ENCODE data around the gene MALAT1.

MALAT1 gene

GRCh38 chr11:65489706-65490320, 9.0 kb upstream of the MALAT1 start:
- H3K36me3 ChIP-seq (ENCODE audit: insufficient read depth, low read length): no peaks in the 10 kb centered on the region
- H3K9me3 ChIP-seq (ENCODE audit: low read length): no peaks in the 10 kb centered on the region
- H3K27ac ChIP-seq (ENCODE audit: low read depth, low read length, poor library complexity, severe bottlenecking): peak overlapping the region; percentile 78
- H3K4me1 ChIP-seq (ENCODE audit: insufficient read depth, low read length, severe bottlenecking): peaks cover 95% of the 10 kb centered on the region
- no peaks in the 10 kb centered on the region for H3K9me2 ChIP-seq (ENCODE audit: low read depth, low read length)
- H3K9ac ChIP-seq (ENCODE audit: low read length): no peak overlapping the region
- no peaks in the 10 kb centered on the region for H3K79me2 ChIP-seq (ENCODE audit: insufficient read depth, low read length)
- no peak overlapping the region for H3K4me3 ChIP-seq (ENCODE audit: low read depth, low read length, poor library complexity, severe bottlenecking)
- no peaks in the 10 kb centered on the region for H3K27me3 ChIP-seq (ENCODE audit: insufficient read depth, low read length)
- H3K4me2 ChIP-seq (ENCODE audit: low read length): no peak overlapping the region
- H2AFZ ChIP-seq (ENCODE audit: low read length): no peak overlapping the region
- TF ChIP-seq EZH2 (IDR thresholded peaks at IDR 0.05; ENCODE audit: borderline replicate concordance, low read length) (no peak), CTCF (IDR thresholded peaks at IDR 0.05; ENCODE audit: low read length) (no peak)
- no peaks in the 10 kb centered on the region for H4K20me1 ChIP-seq (ENCODE audit: insufficient read depth, low read length)
- no peaks in the 10 kb centered on the region; the same call in 1 of the 2 replicates for H3F3A ChIP-seq (ENCODE audit: insufficient read depth, low read length)

GRCh38 chr11:65491163-65491465, 7.7 kb upstream of the MALAT1 start:
- Histone ChIP-seq H3K36me3 (ENCODE audit: insufficient read depth, low read length) (no peaks in the 10 kb centered on the region), H3K9me3 (ENCODE audit: low read length) (no peaks in the 10 kb centered on the region), H3K79me2 (ENCODE audit: insufficient read depth, low read length) (no peaks in the 10 kb centered on the region), H3K9me2 (ENCODE audit: low read depth, low read length) (no peaks in the 10 kb centered on the region), H3K4me3 (ENCODE audit: low read depth, low read length, poor library complexity, severe bottlenecking) (no peak overlapping the region), H2AFZ (ENCODE audit: low read length) (no peak overlapping the region), H3K27me3 (ENCODE audit: insufficient read depth, low read length) (no peaks in the 10 kb centered on the region), H3K27ac (ENCODE audit: low read depth, low read length, poor library complexity, severe bottlenecking) (peak overlapping the region; percentile 83), H4K20me1 (ENCODE audit: insufficient read depth, low read length) (no peaks in the 10 kb centered on the region), H3K4me2 (ENCODE audit: low read length) (peak overlapping the region; percentile 23; the same call in 1 of the 2 replicates), H3K9ac (ENCODE audit: low read length) (peak overlapping the region; percentile 30; the same call in 1 of the 2 replicates), H3F3A (ENCODE audit: insufficient read depth, low read length) (no peaks in the 10 kb centered on the region; the same call in 1 of the 2 replicates), H3K4me1 (ENCODE audit: insufficient read depth, low read length, severe bottlenecking) (peaks cover 92% of the 10 kb centered on the region)
- TF ChIP-seq CTCF (IDR thresholded peaks at IDR 0.05; ENCODE audit: low read length) (no peak), EZH2 (IDR thresholded peaks at IDR 0.05; ENCODE audit: borderline replicate concordance, low read length) (no peak)

GRCh38 chr11:65491614-65492386, 7.0 kb upstream of the MALAT1 start:
- H3K36me3 ChIP-seq (ENCODE audit: insufficient read depth, low read length): no peaks in the 10 kb centered on the region
- no peaks in the 10 kb centered on the region for H3K9me3 ChIP-seq (ENCODE audit: low read length)
- no peaks in the 10 kb centered on the region; the same call in 1 of the 2 replicates for H3F3A ChIP-seq (ENCODE audit: insufficient read depth, low read length)
- no peaks in the 10 kb centered on the region for H3K9me2 ChIP-seq (ENCODE audit: low read depth, low read length)
- H3K79me2 ChIP-seq (ENCODE audit: insufficient read depth, low read length): no peaks in the 10 kb centered on the region
- peak overlapping the region; percentile 23; the same call in 1 of the 2 replicates for H2AFZ ChIP-seq (ENCODE audit: low read length)
- TF ChIP-seq EZH2 (IDR thresholded peaks at IDR 0.05; ENCODE audit: borderline replicate concordance, low read length) (no peak), CTCF (IDR thresholded peaks at IDR 0.05; ENCODE audit: low read length) (no peak)
- H3K4me3 ChIP-seq (ENCODE audit: low read depth, low read length, poor library complexity, severe bottlenecking): no peak overlapping the region
- H3K27ac ChIP-seq (ENCODE audit: low read depth, low read length, poor library complexity, severe bottlenecking): peak overlapping the region; percentile 83
- H3K27me3 ChIP-seq (ENCODE audit: insufficient read depth, low read length): no peaks in the 10 kb centered on the region
- H4K20me1 ChIP-seq (ENCODE audit: insufficient read depth, low read length): no peaks in the 10 kb centered on the region
- H3K4me2 ChIP-seq (ENCODE audit: low read length): peak overlapping the region; percentile 23; the same call in 1 of the 2 replicates
- H3K9ac ChIP-seq (ENCODE audit: low read length): peak overlapping the region; percentile 30; the same call in 1 of the 2 replicates
- peaks cover 92% of the 10 kb centered on the region for H3K4me1 ChIP-seq (ENCODE audit: insufficient read depth, low read length, severe bottlenecking)
